Left lung (tissue), 10 donors: Measurements from ENCODE around the gene PIAS1. TPM values are rescaled to one million over a fixed set of nuclear protein-coding genes. Genes with fewer than 3 reads are reported as not detected.

Experiments used
- ATAC-seq: fragments of 200-7000 bp; cut with Tn5 transposase; one replicate; pipeline ENCODE4 v1.9.1; 2020; ENCODE audit warnings: moderate library complexity
- DNase-seq, 4 donors: peaks; one replicate each; pipeline ENCODE4 v3.0.0-alpha.2; 2013 to 2020
- H3K27ac ChIP-seq, 2 donors: fragments of 200-600 bp; sonication (generic) in 1 of 2; one replicate each; pipeline versions ENCODE4 v1.5.0 to v1.8.0; 2020 to 2021
- H3K27me3 ChIP-seq, 2 donors: fragments of 200-600 bp; sonication (generic) in 1 of 2; one replicate each; pipeline versions ENCODE4 v1.5.0 to v1.8.0; 2020 to 2021
- H3K36me3 ChIP-seq, 2 donors: fragments of 200-600 bp; sonication (generic) in 1 of 2; one replicate each; pipeline versions ENCODE4 v1.5.0 to v1.8.0; 2020 to 2021
- H3K4me1 ChIP-seq, 2 donors: fragments of 200-600 bp; one replicate each; pipeline ENCODE4 v1.8.0; 2021
- H3K4me3 ChIP-seq, 2 donors: fragments of 200-600 bp; sonication (generic) in 1 of 2; one replicate each; pipeline versions ENCODE4 v1.5.0 to v1.8.0; 2020 to 2021; ENCODE audit warnings: mild to moderate bottlenecking in 1 of 2
- H3K9me3 ChIP-seq, 2 donors: fragments of 200-600 bp; sonication (generic) in 1 of 2; one replicate each; pipeline versions ENCODE4 v1.5.0 to v1.8.0; 2020 to 2021
- intact Hi-C, 2 donors: fragments of 100-400 bp; cut with DNase I; formaldehyde crosslinking; loops; one replicate each; pipeline versions ENCODE4 v1.11.2 to v1.14.2; 2022
- polyA plus RNA-seq, 6 donors: library from polyadenylated mRNA; unstranded; fragments of 120-200 nt; gene quantifications; one replicate each; pipeline ENCODE4 v1.2.1, GENCODE V29; 2013; ENCODE audit not compliant: insufficient read length in 6 of 6
- total RNA-seq, 2 donors: library from RNA; stranded (reverse); fragmentation: NEBNext Ultra II Directional; extraction: Animal tissue kit (Norgen Biotek cat#: 25700); gene quantifications; one replicate each; pipeline ENCODE4 v1.2.1, GENCODE V29; 2021
- TF ChIP-seq, protein P1 (sequence below), 2 donors: fragments of 200-600 bp; sonication (generic) in 1 of 2; IDR thresholded peaks; one replicate each; pipeline versions ENCODE4 v1.5.0 to v1.8.0; 2021; ENCODE audit warnings: antibody characterized with exemption in 2 of 2
- donor health status: DM: no; HTN: yes; CAD: no.
- donor health status: DM: no; HTN: no; CAD: no.

Gene PIAS1
- total and polyA plus RNA-seq, 8 donors: 44.9 to 71.4 (median 63.3) TPM

DNA sequence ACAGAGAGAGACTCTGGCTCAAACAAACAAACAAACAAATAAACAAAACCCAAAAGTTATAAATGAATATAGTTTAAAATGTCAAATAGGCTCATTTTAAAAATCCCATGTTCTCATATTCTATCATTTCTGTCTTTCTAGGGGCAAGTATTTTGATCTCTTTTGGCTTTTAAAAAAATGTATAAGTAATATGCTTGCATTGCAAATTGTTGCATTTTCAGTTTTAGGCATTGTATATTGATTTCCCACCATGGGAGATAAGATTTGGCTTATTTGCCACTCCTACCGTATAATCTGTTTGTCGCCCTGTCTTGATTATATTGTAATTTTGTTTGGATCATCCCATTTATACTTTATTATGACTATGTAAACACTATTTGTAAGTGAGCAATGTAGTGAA lies 70.6 kb downstream of the PIAS1 start:
- peaks cover 4 to 11% of the 10 kb centered on the region in 2 donors for H3K4me1 ChIP-seq
- DNase-seq (no peak), ATAC-seq (no peak)
- intact Hi-C loops: no loop called here
- H3K27me3 ChIP-seq: no peaks in the 10 kb centered on the region
- no peak overlapping the region for H3K27ac ChIP-seq
- no peaks in the 10 kb centered on the region for H3K9me3 ChIP-seq
- no peaks in the 10 kb centered on the region for H3K36me3 ChIP-seq
- TF ChIP-seq, protein P1, sequence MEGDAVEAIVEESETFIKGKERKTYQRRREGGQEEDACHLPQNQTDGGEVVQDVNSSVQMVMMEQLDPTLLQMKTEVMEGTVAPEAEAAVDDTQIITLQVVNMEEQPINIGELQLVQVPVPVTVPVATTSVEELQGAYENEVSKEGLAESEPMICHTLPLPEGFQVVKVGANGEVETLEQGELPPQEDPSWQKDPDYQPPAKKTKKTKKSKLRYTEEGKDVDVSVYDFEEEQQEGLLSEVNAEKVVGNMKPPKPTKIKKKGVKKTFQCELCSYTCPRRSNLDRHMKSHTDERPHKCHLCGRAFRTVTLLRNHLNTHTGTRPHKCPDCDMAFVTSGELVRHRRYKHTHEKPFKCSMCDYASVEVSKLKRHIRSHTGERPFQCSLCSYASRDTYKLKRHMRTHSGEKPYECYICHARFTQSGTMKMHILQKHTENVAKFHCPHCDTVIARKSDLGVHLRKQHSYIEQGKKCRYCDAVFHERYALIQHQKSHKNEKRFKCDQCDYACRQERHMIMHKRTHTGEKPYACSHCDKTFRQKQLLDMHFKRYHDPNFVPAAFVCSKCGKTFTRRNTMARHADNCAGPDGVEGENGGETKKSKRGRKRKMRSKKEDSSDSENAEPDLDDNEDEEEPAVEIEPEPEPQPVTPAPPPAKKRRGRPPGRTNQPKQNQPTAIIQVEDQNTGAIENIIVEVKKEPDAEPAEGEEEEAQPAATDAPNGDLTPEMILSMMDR (IDR thresholded peaks at IDR 0.05): no peak
- H3K4me3 ChIP-seq: no peak overlapping the region

DNA sequence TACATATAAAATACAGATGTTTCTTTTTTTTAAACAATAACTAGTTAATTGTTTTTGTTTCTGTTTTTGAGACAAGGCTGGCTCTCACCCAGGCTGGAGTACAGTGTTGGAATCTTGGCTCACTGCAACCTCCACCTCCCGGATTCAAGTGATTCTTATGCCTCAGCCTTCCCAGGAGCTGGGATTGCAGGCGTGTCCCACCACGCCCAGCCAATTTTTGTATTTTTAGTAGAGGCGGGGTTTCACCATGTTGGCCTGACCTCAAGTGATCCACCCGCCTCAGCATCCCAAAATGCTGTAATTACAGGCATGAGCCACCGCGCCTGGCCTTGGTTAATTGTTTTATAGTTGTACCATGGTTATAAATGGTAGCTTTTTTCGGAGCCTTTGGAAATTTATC lies 72.3 kb downstream of the PIAS1 start:
- Histone ChIP-seq H3K27me3 (no peaks in the 10 kb centered on the region), H3K36me3 (no peaks in the 10 kb centered on the region), H3K27ac (no peak overlapping the region), H3K4me1 (peaks cover 4 to 11% of the 10 kb centered on the region in 2 donors), H3K9me3 (no peaks in the 10 kb centered on the region), H3K4me3 (no peak overlapping the region)
- TF ChIP-seq, protein P1 (IDR thresholded peaks at IDR 0.05): no peak
- DNase-seq: peak in 1 of 4 donors; percentile 37
- peak; percentile 79 for ATAC-seq
- intact Hi-C loops: no loop called here

DNA sequence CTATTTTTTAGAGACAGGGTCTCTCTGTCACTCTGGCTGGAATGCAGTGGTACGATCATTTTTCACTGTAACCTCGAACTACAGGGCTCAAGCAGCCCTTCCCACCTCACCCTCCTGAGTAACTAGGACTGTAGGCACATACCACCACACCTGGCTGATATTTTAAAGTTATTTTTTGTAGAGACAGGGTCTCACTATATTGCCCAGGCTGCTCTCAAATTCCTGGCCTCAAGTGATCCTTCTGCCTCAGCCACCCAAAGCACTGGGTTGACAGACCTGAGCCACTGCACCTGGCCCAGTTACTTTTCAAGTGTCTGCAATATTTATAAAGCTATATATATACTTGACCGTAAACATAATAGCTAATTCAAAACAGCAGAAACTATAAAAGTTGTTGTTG lies 75.0 kb downstream of the PIAS1 start:
- H3K4me3 ChIP-seq: no peak overlapping the region
- no peak for DNase-seq
- intact Hi-C loops: no loop called here
- H3K36me3 ChIP-seq: no peaks in the 10 kb centered on the region
- peaks cover 4 to 11% of the 10 kb centered on the region in 2 donors for H3K4me1 ChIP-seq
- no peaks in the 10 kb centered on the region for H3K9me3 ChIP-seq
- no peaks in the 10 kb centered on the region for H3K27me3 ChIP-seq
- ATAC-seq: peak; percentile 33
- TF ChIP-seq, protein P1 (IDR thresholded peaks at IDR 0.05): no peak
- no peak overlapping the region for H3K27ac ChIP-seq

DNA sequence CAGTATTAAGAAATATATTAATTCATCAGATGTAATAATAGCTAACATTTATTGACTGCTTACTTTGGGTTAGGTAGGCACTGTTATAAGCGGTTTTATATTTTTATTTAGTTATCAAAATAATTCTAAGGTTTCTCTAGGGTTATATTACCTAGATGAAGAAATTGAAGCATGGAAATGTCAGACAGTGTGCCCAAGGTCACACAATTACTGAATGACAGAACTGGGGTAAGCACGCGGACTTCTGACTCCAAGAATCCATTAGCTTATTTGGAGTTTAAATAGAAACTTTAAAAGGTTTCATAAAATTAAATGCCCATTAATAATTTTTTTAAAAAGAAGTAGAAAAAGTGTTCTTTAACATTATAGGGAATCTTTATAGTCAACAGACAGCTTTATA lies 76.7 kb downstream of the PIAS1 start:
- ATAC-seq: no peak
- intact Hi-C loops: no loop called here

DNA sequence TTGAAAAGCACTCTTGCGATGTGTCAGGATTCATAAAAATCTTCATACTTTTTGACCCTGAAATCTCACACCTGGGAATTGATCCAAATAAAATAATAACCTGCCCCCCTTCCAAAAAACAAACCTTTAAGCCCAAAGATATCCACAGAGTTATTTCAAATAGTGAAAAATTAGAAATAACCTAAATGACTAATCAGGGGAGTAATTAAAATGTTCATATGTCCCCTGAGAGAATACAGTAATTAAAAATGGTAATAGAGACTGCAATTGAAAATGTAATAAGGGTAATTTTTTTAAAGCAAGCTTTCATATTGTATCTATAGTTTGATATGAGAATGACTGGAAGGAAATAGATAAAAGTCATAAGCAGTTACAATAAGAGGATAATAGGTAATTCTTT lies 83.0 kb downstream of the PIAS1 start:
- TF ChIP-seq, protein P1 (IDR thresholded peaks at IDR 0.05): no peak
- no peaks in the 10 kb centered on the region for H3K27me3 ChIP-seq
- no peak overlapping the region for H3K4me3 ChIP-seq
- DNase-seq: no peak
- intact Hi-C loops: no loop called here
- peaks cover 4 to 29% of the 10 kb centered on the region in 2 donors for H3K4me1 ChIP-seq
- peaks cover 0 to 3% of the 10 kb centered on the region in 2 donors for H3K36me3 ChIP-seq
- H3K27ac ChIP-seq: no peak overlapping the region
- no peak for ATAC-seq
- no peaks in the 10 kb centered on the region for H3K9me3 ChIP-seq

More for the DNA sequence above, 76.7 kb downstream of the PIAS1 start:
- Histone ChIP-seq H3K27me3 (no peaks in the 10 kb centered on the region), H3K4me1 (peaks cover 4 to 10% of the 10 kb centered on the region in 2 donors), H3K27ac (no peak overlapping the region), H3K9me3 (no peaks in the 10 kb centered on the region), H3K4me3 (no peak overlapping the region), H3K36me3 (no peaks in the 10 kb centered on the region)
- DNase-seq: no peak
- TF ChIP-seq, protein P1 (IDR thresholded peaks at IDR 0.05): no peak
